ENCODE results near the gene SLC12A5.

The SLC12A5 gene

GRCh38 chr20:46088409-46089166, 59.6 kb downstream of the SLC12A5 start:
- TF ChIP-seq REST (IDR thresholded peaks at IDR 0.05; ENCODE audit: insufficient read depth in 1 of 2, low read depth in 2 of 2, low read length in 2 of 2) (no peak), TAF1 (IDR thresholded peaks at IDR 0.05; ENCODE audit: borderline replicate concordance, insufficient read depth, low read length) (no peak), POLR2AphosphoS5 (IDR thresholded peaks at IDR 0.05; ENCODE audit: low read depth, low read length) (no peak), SIN3A (IDR thresholded peaks at IDR 0.05; ENCODE audit: borderline replicate concordance, insufficient read depth, low read length) (no peak), FOXP2 (optimal IDR thresholded peaks at IDR 0.05; ENCODE audit: borderline replicate concordance, extremely low read depth, extremely low read length, insufficient read depth) (no peak)

DNA sequence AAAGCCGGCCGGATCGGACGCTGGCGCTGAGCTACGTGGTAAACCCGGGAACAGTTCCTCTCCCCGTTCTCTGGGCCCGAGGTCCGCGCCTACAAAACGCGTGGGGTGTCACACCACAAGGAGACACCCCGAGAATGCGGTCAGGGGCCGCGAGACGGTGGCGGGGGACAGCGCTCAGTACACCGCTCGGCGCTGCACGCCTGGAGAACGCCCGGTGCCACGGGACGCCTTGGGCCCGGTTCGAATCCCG, 60.1 kb downstream of the SLC12A5 start:
- TF ChIP-seq FOXP2 (optimal IDR thresholded peaks at IDR 0.05; ENCODE audit: borderline replicate concordance, extremely low read depth, extremely low read length, insufficient read depth) = peak; percentile 25
- TF ChIP-seq SIN3A (IDR thresholded peaks at IDR 0.05; ENCODE audit: borderline replicate concordance, insufficient read depth, low read length) = no peak
- no peak for TF ChIP-seq TAF1 (IDR thresholded peaks at IDR 0.05; ENCODE audit: borderline replicate concordance, insufficient read depth, low read length)

DNA sequence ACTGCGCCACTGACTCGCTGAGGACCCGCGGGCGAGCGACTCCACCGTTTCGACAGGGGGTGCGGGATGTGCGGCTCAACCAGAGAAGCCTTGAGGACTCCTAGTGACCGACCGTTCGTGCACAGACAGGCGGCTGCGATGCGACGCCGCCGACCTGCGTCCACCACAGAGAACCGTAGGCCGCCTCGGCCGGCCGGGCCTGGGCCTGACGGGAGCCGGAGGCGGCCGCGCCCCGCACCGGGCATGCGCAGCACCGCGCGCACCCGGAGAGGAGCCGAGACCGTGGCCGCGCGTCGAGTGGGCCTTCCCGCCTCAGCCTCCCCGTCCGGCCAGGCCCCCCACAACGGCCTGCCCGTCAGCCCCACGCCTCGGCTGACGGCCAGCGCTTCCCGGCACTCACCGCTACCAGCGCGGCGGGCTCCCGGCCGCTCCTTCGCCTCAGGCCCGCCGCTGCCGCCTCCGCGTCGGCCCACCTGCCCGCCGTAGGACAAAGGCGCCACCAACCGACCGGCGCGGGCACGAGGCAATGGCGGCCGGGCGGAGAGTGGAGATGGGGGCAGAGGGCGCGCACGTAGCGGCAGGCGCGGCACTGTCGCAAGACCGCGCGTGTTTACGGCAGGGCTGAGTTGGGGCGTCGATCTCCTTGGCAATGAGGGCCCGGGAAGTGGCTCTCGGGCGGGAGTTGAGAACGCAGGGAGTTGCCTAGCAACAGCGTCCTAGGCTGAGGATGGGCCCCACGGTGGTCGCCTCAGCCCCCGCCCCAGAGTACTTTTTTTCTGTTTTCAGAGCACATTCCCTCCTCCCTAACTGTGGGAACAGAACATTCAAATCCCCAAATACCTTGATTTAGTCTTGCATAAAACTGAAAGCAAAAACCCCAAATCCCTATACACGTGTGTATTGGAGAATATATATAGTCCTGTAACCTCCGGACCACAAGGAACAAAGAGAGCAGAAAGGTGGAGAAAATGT, 60.7 kb downstream of the SLC12A5 start, which contains the start of gene NCOA5:
TSS of gene NCOA5 (minus strand) at position 546 of the 972 bp plus-strand sequence. CDS start 10,538 bp downstream, outside the sequence.
- TF ChIP-seq POLR2AphosphoS5 (IDR thresholded peaks at IDR 0.05; ENCODE audit: low read depth, low read length) (peak; percentile 86), FOXP2 (optimal IDR thresholded peaks at IDR 0.05; ENCODE audit: borderline replicate concordance, extremely low read depth, extremely low read length, insufficient read depth) (peak; percentile 99), REST (IDR thresholded peaks at IDR 0.05; ENCODE audit: insufficient read depth in 1 of 2, low read depth in 2 of 2, low read length in 2 of 2) (peak; percentile 5 to 55; a peak in 2 of 4 replicates), SIN3A (IDR thresholded peaks at IDR 0.05; ENCODE audit: borderline replicate concordance, insufficient read depth, low read length) (0 out of 2 replicates have a peak, but pooled peaks have one; percentile 78), TAF1 (IDR thresholded peaks at IDR 0.05; ENCODE audit: borderline replicate concordance, insufficient read depth, low read length) (peak; percentile 90)

- no peak for TF ChIP-seq TAF1 (IDR thresholded peaks at IDR 0.05; ENCODE audit: borderline replicate concordance, insufficient read depth, low read length)
- TF ChIP-seq POLR2AphosphoS5 (IDR thresholded peaks at IDR 0.05; ENCODE audit: low read depth, low read length) = no peak
- TF ChIP-seq FOXP2 (optimal IDR thresholded peaks at IDR 0.05; ENCODE audit: borderline replicate concordance, extremely low read depth, extremely low read length, insufficient read depth) = no peak
- no peak for TF ChIP-seq SIN3A (IDR thresholded peaks at IDR 0.05; ENCODE audit: borderline replicate concordance, insufficient read depth, low read length)
- TF ChIP-seq REST (IDR thresholded peaks at IDR 0.05; ENCODE audit: insufficient read depth in 1 of 2, low read depth in 2 of 2, low read length in 2 of 2) = no peak
These were observed 64.5 kb downstream of the SLC12A5 start for GRCh38 chr20:46093531-46093930.

GRCh38 chr20:46099491-46100287, 70.7 kb downstream of the SLC12A5 start:
- no peak for TF ChIP-seq POLR2AphosphoS5 (IDR thresholded peaks at IDR 0.05; ENCODE audit: low read depth, low read length)
- TF ChIP-seq SIN3A (IDR thresholded peaks at IDR 0.05; ENCODE audit: borderline replicate concordance, insufficient read depth, low read length) = no peak
- no peak for TF ChIP-seq REST (IDR thresholded peaks at IDR 0.05; ENCODE audit: insufficient read depth in 1 of 2, low read depth in 2 of 2, low read length in 2 of 2)
- no peak for TF ChIP-seq FOXP2 (optimal IDR thresholded peaks at IDR 0.05; ENCODE audit: borderline replicate concordance, extremely low read depth, extremely low read length, insufficient read depth)
- TF ChIP-seq TAF1 (IDR thresholded peaks at IDR 0.05; ENCODE audit: borderline replicate concordance, insufficient read depth, low read length) = no peak
